GM12878 (cell line): ENCODE results near the gene KIFC1. TPM values are rescaled to one million over a fixed set of nuclear protein-coding genes. Genes with fewer than 3 reads are reported as not detected.

Experiments used
- ATF7 ChIP-seq: fragments of 450-650 bp; IDR thresholded peaks from 2 replicates; pipeline ENCODE4 v1.6.1; 2016; ENCODE audit warnings: low read depth, mild to moderate bottlenecking
- BCLAF1 ChIP-seq: fragments of 450-650 bp; IDR thresholded peaks from 2 replicates; pipeline ENCODE4 v1.6.1; 2017; ENCODE audit warnings: antibody characterized with exemption, mild to moderate bottlenecking, moderate library complexity
- BMI1 ChIP-seq: fragments of 450-650 bp; IDR thresholded peaks from 2 replicates; pipeline ENCODE4 v1.6.1; 2016; ENCODE audit warnings: mild to moderate bottlenecking, moderate library complexity, borderline replicate concordance
- BRCA1 ChIP-seq: IDR thresholded peaks from 2 replicates; pipeline ENCODE4 v1.6.1; 2011; ENCODE audit warnings: low read depth, low read length, improper control_type of control experiment
- CBX3 ChIP-seq: fragments of 200-600 bp; sonication (generic); IDR thresholded peaks from 2 replicates; pipeline ENCODE4 v1.6.1; 2016; ENCODE audit warnings: low read depth, borderline replicate concordance
- CEBPB ChIP-seq, 2 experiments: fragments of 150-350 bp in 1 of 2; IDR thresholded peaks; 2 replicates each; pipeline ENCODE4 v1.6.1; 2012 to 2014; ENCODE audit warnings: low read depth in 2 of 2, low read length in 2 of 2, borderline replicate concordance in 1 of 2, inconsistent platforms in 1 of 2
- E2F4 ChIP-seq: IDR thresholded peaks from 2 replicates; pipeline ENCODE4 v1.6.1; 2012; ENCODE audit warnings: low read depth, low read length, improper control_type of control experiment
- ELK1 ChIP-seq: IDR thresholded peaks from 2 replicates; pipeline ENCODE4 v1.6.1; 2012; ENCODE audit warnings: low read depth, low read length, improper control_type of control experiment
- FOXM1 ChIP-seq: IDR thresholded peaks from 2 replicates; pipeline ENCODE4 v1.6.1; 2012; ENCODE audit warnings: low read depth, mild to moderate bottlenecking, inconsistent platforms, low read length, moderate library complexity
- IKZF1 ChIP-seq: fragments of 450-650 bp; conservative IDR thresholded peaks from 2 replicates; pipeline ENCODE4 v1.6.1; 2017; ENCODE audit warnings: antibody characterized with exemption, mild to moderate bottlenecking
- MLLT1 ChIP-seq: fragments of 450-650 bp; IDR thresholded peaks from 2 replicates; pipeline ENCODE4 v1.6.1; 2016; ENCODE audit warnings: mild to moderate bottlenecking
- PKNOX1 ChIP-seq: fragments of 450-650 bp; IDR thresholded peaks from 2 replicates; pipeline ENCODE4 v1.6.1; 2016; ENCODE audit warnings: mild to moderate bottlenecking
- POLR2AphosphoS2 ChIP-seq: IDR thresholded peaks from 2 replicates; pipeline ENCODE4 v1.6.1; 2011; ENCODE audit warnings: low read depth, mild to moderate bottlenecking, low read length, improper control_type of control experiment, moderate library complexity
- RCOR1 ChIP-seq: conservative IDR thresholded peaks from 2 replicates; pipeline ENCODE4 v1.6.1; 2012; ENCODE audit warnings: low read depth, low read length, improper control_type of control experiment
- REST ChIP-seq: IDR thresholded peaks from 2 replicates; pipeline ENCODE4 v1.6.1; 2012; ENCODE audit warnings: mild to moderate bottlenecking, low read depth, low read length
- SIN3A ChIP-seq: IDR thresholded peaks from 2 replicates; pipeline ENCODE4 v1.6.1; 2012; ENCODE audit warnings: low read depth, low read length, improper control_type of control experiment
- SREBF2 ChIP-seq: IDR thresholded peaks from 2 replicates; pipeline ENCODE4 v1.6.1; 2012; ENCODE audit warnings: mild to moderate bottlenecking, low read length
- TBL1XR1 ChIP-seq: IDR thresholded peaks from 2 replicates; pipeline ENCODE4 v1.6.1; 2012; ENCODE audit warnings: low read depth, low read length, improper control_type of control experiment
- ZBED1 ChIP-seq: IDR thresholded peaks from 2 replicates; pipeline ENCODE4 v1.6.1; 2016; ENCODE audit warnings: borderline replicate concordance
- polyA plus RNA-seq, 11 experiments: library from polyadenylated mRNA; depleted of rRNA in 4 of 11; unstranded in 6 of 11; stranded (reverse) in 5 of 11; fragments of >200 nt; fragmentation: Nextera tagmentation in 4 of 11; fragmentation: Illumina TruSeq in 1 of 11; extraction: Ambion mirVana in 4 of 11; extraction: Trizol in 1 of 11; gene quantifications; 1 replicate in 1 of 11; 2 replicates in 10 of 11; pipeline versions ENCODE4 v1.2.1 to v1.2.3, GENCODE V29; 2011 to 2016; ENCODE audit warnings: inconsistent platforms in 2 of 11, missing spikeins in 2 of 11, low read depth in 1 of 11
- total RNA-seq, 4 experiments: library from RNA; depleted of rRNA in 3 of 4; stranded (reverse); fragments of >200 nt in 3 of 4; fragmentation: Illumina TruSeq in 1 of 4; extraction: Trizol in 1 of 4; gene quantifications; 2 replicates each; pipeline versions ENCODE4 v1.2.1 to v1.2.3, GENCODE V29; 2013 to 2021

The KIFC1 gene
- total and polyA plus RNA-seq, 10 of the 15 experiments (the other 5 are each of a cell fraction or from before 2014, with no cell fraction given), result 1.8 to 87.4 (median 54.4) TPM

GRCh38 chr6:33391278-33391921 lies at the start of gene KIFC1 (continued):
- TF ChIP-seq MLLT1, result no peak
- peak; percentile 86 for TF ChIP-seq ELK1
- no peak for TF ChIP-seq POLR2AphosphoS2
- no peak for TF ChIP-seq REST
- no peak for TF ChIP-seq CBX3
- TF ChIP-seq BRCA1, result no peak
- no peak for TF ChIP-seq BMI1
- TF ChIP-seq E2F4, result peak; percentile 94
- TF ChIP-seq CEBPB (IDR thresholded peaks at IDR 0.05; ENCODE audit: borderline replicate concordance in 1 of 2, low read depth in 2 of 2, low read length in 2 of 2), result no peak
- TF ChIP-seq TBL1XR1, result no peak
- TF ChIP-seq PKNOX1, result peak; percentile 87
- peak; percentile 90 for TF ChIP-seq IKZF1
- no peak for TF ChIP-seq RCOR1
- no peak for TF ChIP-seq ZBED1
- TF ChIP-seq SIN3A, result peak; percentile 99
- TF ChIP-seq SREBF2, result no peak
- no peak for TF ChIP-seq BCLAF1
- TF ChIP-seq FOXM1, result peak; percentile 54; the same call in 1 of the 2 replicates
- TF ChIP-seq ATF7, result peak; percentile 83
